ENCODE data around the gene TSPAN5. TPM values are rescaled to one million over a fixed set of nuclear protein-coding genes. Genes with fewer than 3 reads are reported as not detected.

TSPAN5 gene
- polyA plus RNA-seq, 1 donor (not counting 4 experiments of a cell fraction or from before 2014, with no cell fraction given): 45.5 TPM

GRCh38 chr4:98659741-98660462, 1.5 kb upstream of the TSPAN5 start:
- no peak for FAIRE-seq
- Histone ChIP-seq H3K4me1 (ENCODE audit: control insufficient read depth, extremely low read depth, insufficient read depth, low read length) (peaks cover 44% of the 10 kb centered on the region), H3K9me1 (ENCODE audit: control insufficient read depth, extremely low read depth, insufficient read depth, low read length) (no peaks in the 10 kb centered on the region), H3K9ac (ENCODE audit: control insufficient read depth, extremely low read depth, insufficient read depth, low read length) (peak overlapping the region; percentile 74), H4K20me1 (ENCODE audit: control insufficient read depth, extremely low read depth, insufficient read depth, low read length) (no peaks in the 10 kb centered on the region), H3K79me2 (ENCODE audit: control insufficient read depth, insufficient read depth, low read length) (peaks cover 31% of the 10 kb centered on the region), H3K27ac (ENCODE audit: control insufficient read depth, insufficient read depth, low read length) (no peak overlapping the region), H3K9me3 (ENCODE audit: control insufficient read depth, low read depth, low read length) (no peaks in the 10 kb centered on the region), H3K4me3 (ENCODE audit: control insufficient read depth in 2 of 3, extremely low read depth in 1 of 3, insufficient read depth in 2 of 3, low read depth in 1 of 3, low read length in 3 of 3) (peak overlapping the region in 2 of 3 experiments; percentile 76 to 83), H3K27me3 (ENCODE audit: control insufficient read depth, extremely low read depth, insufficient read depth, low read length) (no peaks in the 10 kb centered on the region), H2AFZ (ENCODE audit: control insufficient read depth, low read length) (no peak overlapping the region), H3K36me3 (ENCODE audit: control insufficient read depth in 2 of 2, extremely low read depth in 1 of 2, insufficient read depth in 2 of 2, low read length in 2 of 2) (no peaks in the 10 kb centered on the region), H3K4me2 (ENCODE audit: control insufficient read depth, extremely low read depth, insufficient read depth, low read depth, low read length) (peak overlapping the region; percentile 90)
- no peak for TF ChIP-seq EZH2 (IDR thresholded peaks at IDR 0.05; ENCODE audit: low read length)
- TF ChIP-seq, protein P1, sequence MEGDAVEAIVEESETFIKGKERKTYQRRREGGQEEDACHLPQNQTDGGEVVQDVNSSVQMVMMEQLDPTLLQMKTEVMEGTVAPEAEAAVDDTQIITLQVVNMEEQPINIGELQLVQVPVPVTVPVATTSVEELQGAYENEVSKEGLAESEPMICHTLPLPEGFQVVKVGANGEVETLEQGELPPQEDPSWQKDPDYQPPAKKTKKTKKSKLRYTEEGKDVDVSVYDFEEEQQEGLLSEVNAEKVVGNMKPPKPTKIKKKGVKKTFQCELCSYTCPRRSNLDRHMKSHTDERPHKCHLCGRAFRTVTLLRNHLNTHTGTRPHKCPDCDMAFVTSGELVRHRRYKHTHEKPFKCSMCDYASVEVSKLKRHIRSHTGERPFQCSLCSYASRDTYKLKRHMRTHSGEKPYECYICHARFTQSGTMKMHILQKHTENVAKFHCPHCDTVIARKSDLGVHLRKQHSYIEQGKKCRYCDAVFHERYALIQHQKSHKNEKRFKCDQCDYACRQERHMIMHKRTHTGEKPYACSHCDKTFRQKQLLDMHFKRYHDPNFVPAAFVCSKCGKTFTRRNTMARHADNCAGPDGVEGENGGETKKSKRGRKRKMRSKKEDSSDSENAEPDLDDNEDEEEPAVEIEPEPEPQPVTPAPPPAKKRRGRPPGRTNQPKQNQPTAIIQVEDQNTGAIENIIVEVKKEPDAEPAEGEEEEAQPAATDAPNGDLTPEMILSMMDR (optimal IDR thresholded peaks at IDR 0.05 in 1 of 3, IDR thresholded peaks at IDR 0.05 in 1 of 3, conservative IDR thresholded peaks at IDR 0.05 in 1 of 3; ENCODE audit: extremely low read depth in 1 of 3, insufficient read depth in 2 of 3, low read length in 3 of 3): no peak
- dilution Hi-C loops (cut with MboI; ENCODE audit: extremely low pct_ligation_motif_present, low sequenced_read_pairs): no loop called here
- no peak for DNase-seq (ENCODE audit: low read depth, low spot score)

- DNase-seq (ENCODE audit: low read depth, low spot score) (no peak), FAIRE-seq (no peak)
- no peaks in the 10 kb centered on the region for H3K9me3 ChIP-seq (ENCODE audit: control insufficient read depth, low read depth, low read length)
- peaks cover 31% of the 10 kb centered on the region for H3K79me2 ChIP-seq (ENCODE audit: control insufficient read depth, insufficient read depth, low read length)
- no peaks in the 10 kb centered on the region for H3K27me3 ChIP-seq (ENCODE audit: control insufficient read depth, extremely low read depth, insufficient read depth, low read length)
- dilution Hi-C loops (cut with MboI; ENCODE audit: extremely low pct_ligation_motif_present, low sequenced_read_pairs): no loop called here
- TF ChIP-seq, protein P1 (optimal IDR thresholded peaks at IDR 0.05 in 1 of 3, IDR thresholded peaks at IDR 0.05 in 1 of 3, conservative IDR thresholded peaks at IDR 0.05 in 1 of 3; ENCODE audit: extremely low read depth in 1 of 3, insufficient read depth in 2 of 3, low read length in 3 of 3): no peak
- TF ChIP-seq EZH2 (IDR thresholded peaks at IDR 0.05; ENCODE audit: low read length): no peak
- H3K9me1 ChIP-seq (ENCODE audit: control insufficient read depth, extremely low read depth, insufficient read depth, low read length): no peaks in the 10 kb centered on the region
- H3K9ac ChIP-seq (ENCODE audit: control insufficient read depth, extremely low read depth, insufficient read depth, low read length): peak overlapping the region; percentile 74
- no peaks in the 10 kb centered on the region for H3K36me3 ChIP-seq (ENCODE audit: control insufficient read depth in 2 of 2, extremely low read depth in 1 of 2, insufficient read depth in 2 of 2, low read length in 2 of 2)
- no peaks in the 10 kb centered on the region for H4K20me1 ChIP-seq (ENCODE audit: control insufficient read depth, extremely low read depth, insufficient read depth, low read length)
- peaks cover 50% of the 10 kb centered on the region for H3K4me1 ChIP-seq (ENCODE audit: control insufficient read depth, extremely low read depth, insufficient read depth, low read length)
- H3K4me3 ChIP-seq (ENCODE audit: control insufficient read depth in 2 of 3, extremely low read depth in 1 of 3, insufficient read depth in 2 of 3, low read depth in 1 of 3, low read length in 3 of 3): peak overlapping the region; percentile 72 to 83 (median 76)
- peak overlapping the region; percentile 43 for H3K27ac ChIP-seq (ENCODE audit: control insufficient read depth, insufficient read depth, low read length)
- H2AFZ ChIP-seq (ENCODE audit: control insufficient read depth, low read length): peak overlapping the region; percentile 80
- H3K4me2 ChIP-seq (ENCODE audit: control insufficient read depth, extremely low read depth, insufficient read depth, low read depth, low read length): peak overlapping the region; percentile 90
These were observed 738 bp upstream of the TSPAN5 start for GRCh38 chr4:98659106-98659592.
